ENCODE results near the gene ASAH2B.
"Not testable (repeated sequence)": the region's sequence is repeated elsewhere in the genome, so short reads cannot be mapped to it uniquely, and the experiment has no call there.

DNA sequence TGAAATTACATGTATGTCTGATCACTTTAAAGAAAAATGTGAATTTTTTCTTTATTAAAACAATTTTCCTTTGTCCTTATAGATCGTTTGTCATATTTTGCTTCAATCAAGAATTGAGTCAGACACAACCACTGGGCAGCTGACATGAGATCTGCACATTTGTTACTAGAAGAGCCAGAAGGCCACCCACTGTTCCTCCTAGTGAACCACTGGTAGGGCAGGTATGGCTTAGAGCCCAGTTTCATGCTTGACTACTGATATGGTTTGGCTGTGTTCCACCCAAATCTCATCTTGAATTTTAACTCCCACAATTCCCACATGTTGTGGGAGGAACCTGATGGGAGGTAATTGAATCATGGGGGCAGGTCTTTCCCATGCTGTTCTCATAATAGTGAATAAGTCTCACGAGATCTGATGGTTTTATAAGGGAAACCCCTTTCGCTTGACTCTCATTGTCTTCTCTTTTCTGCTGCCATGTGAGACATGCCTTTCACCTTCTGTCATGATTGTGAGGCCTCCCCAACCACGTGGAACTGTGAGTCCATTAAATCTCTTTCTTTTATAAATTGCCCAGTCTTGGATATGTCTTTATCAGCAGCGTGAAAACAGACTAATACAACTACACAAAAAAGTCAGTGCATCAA lies 35.2 kb upstream of the ASAH2B start:
- not testable (repeated sequence) for TF ChIP-seq HDGF (IDR thresholded peaks at IDR 0.05; ENCODE audit: borderline replicate concordance); FOXK2 (IDR thresholded peaks at IDR 0.05); ELF4 (IDR thresholded peaks at IDR 0.05); FOXA1 (IDR thresholded peaks at IDR 0.05); BHLHE40 (IDR thresholded peaks at IDR 0.05; ENCODE audit: borderline replicate concordance); SP1 (IDR thresholded peaks at IDR 0.05); SUZ12 (IDR thresholded peaks at IDR 0.05); ZNF384 (IDR thresholded peaks at IDR 0.05); TARDBP (IDR thresholded peaks at IDR 0.05); L3MBTL2 (conservative IDR thresholded peaks at IDR 0.05); CTBP1 (IDR thresholded peaks at IDR 0.05; ENCODE audit: borderline replicate concordance)
- TF ChIP-seq, protein P1, sequence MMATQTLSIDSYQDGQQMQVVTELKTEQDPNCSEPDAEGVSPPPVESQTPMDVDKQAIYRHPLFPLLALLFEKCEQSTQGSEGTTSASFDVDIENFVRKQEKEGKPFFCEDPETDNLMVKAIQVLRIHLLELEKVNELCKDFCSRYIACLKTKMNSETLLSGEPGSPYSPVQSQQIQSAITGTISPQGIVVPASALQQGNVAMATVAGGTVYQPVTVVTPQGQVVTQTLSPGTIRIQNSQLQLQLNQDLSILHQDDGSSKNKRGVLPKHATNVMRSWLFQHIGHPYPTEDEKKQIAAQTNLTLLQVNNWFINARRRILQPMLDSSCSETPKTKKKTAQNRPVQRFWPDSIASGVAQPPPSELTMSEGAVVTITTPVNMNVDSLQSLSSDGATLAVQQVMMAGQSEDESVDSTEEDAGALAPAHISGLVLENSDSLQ (IDR thresholded peaks at IDR 0.05), result not testable (repeated sequence)
